HG03103 (cell line): ENCODE results near the gene CTNNA3.

Source experiments
- ATAC-seq: cut with Tn5 transposase; IDR thresholded peaks from one replicate; pipeline ENCODE4 v1.9.1; 2021; ENCODE audit warnings: low read depth; ENCODE audit not compliant: unreplicated experiment

The CTNNA3 gene

GRCh38 chr10:67171970-67172369 is 524.0 kb downstream of the CTNNA3 start:
- ATAC-seq, result no peak

- no peak for ATAC-seq
Measured at GRCh38 chr10:67156239-67156638, 539.8 kb downstream of the CTNNA3 start.

GRCh38 chr10:67151471-67151870 is 544.5 kb downstream of the CTNNA3 start:
- no peak for ATAC-seq

- ATAC-seq, result no peak
Measured at GRCh38 chr10:67144530-67144929, 551.5 kb downstream of the CTNNA3 start.

GRCh38 chr10:67141300-67141699 is 554.7 kb downstream of the CTNNA3 start:
- ATAC-seq, result no peak

GRCh38 chr10:67140641-67141040 is 555.4 kb downstream of the CTNNA3 start:
- ATAC-seq, result no peak

- ATAC-seq, result no peak
Measured at GRCh38 chr10:67127441-67127840, 568.6 kb downstream of the CTNNA3 start.

- no peak for ATAC-seq
Measured at GRCh38 chr10:67119651-67120050, 576.3 kb downstream of the CTNNA3 start.

- no peak for ATAC-seq
Measured at GRCh38 chr10:67115972-67116371, 580.0 kb downstream of the CTNNA3 start.

- no peak for ATAC-seq
Measured at GRCh38 chr10:67114945-67115344, 581.0 kb downstream of the CTNNA3 start.

- ATAC-seq, result no peak
Measured at GRCh38 chr10:67112765-67113164, 583.2 kb downstream of the CTNNA3 start.

GRCh38 chr10:67110286-67110685 is 585.7 kb downstream of the CTNNA3 start:
- no peak for ATAC-seq

- ATAC-seq, result no peak
Measured at GRCh38 chr10:67107670-67108069, 588.3 kb downstream of the CTNNA3 start.

- no peak for ATAC-seq
Measured at GRCh38 chr10:67100951-67101350, 595.0 kb downstream of the CTNNA3 start.

- no peak for ATAC-seq
Measured at GRCh38 chr10:67098461-67098860, 597.5 kb downstream of the CTNNA3 start.

- no peak for ATAC-seq
Measured at GRCh38 chr10:67095531-67095930, 600.5 kb downstream of the CTNNA3 start.

- ATAC-seq, result no peak
Measured at GRCh38 chr10:67088036-67088435, 608.0 kb downstream of the CTNNA3 start.

- no peak for ATAC-seq
Measured at GRCh38 chr10:67087135-67087425, 608.9 kb downstream of the CTNNA3 start.

GRCh38 chr10:67086327-67087134 is 609.5 kb downstream of the CTNNA3 start:
- no peak for ATAC-seq

- ATAC-seq, result no peak
Measured at GRCh38 chr10:67079126-67079525, 616.9 kb downstream of the CTNNA3 start.

GRCh38 chr10:67077376-67077775 is 618.6 kb downstream of the CTNNA3 start:
- ATAC-seq, result no peak

GRCh38 chr10:67076144-67076543 is 619.9 kb downstream of the CTNNA3 start:
- ATAC-seq, result no peak

GRCh38 chr10:67075491-67075971 is 620.5 kb downstream of the CTNNA3 start:
- no peak for ATAC-seq
